GM21367 (cell line): Measurements from ENCODE around the gene VNN1.
"Not testable (repeated sequence)": the region's sequence is repeated elsewhere in the genome, so short reads cannot be mapped to it uniquely, and the experiment has no call there.

Experiments
- ATAC-seq: cut with Tn5 transposase; IDR thresholded peaks from one replicate; pipeline ENCODE4 v1.9.1; 2021; ENCODE audit not compliant: unreplicated experiment

The VNN1 gene

DNA sequence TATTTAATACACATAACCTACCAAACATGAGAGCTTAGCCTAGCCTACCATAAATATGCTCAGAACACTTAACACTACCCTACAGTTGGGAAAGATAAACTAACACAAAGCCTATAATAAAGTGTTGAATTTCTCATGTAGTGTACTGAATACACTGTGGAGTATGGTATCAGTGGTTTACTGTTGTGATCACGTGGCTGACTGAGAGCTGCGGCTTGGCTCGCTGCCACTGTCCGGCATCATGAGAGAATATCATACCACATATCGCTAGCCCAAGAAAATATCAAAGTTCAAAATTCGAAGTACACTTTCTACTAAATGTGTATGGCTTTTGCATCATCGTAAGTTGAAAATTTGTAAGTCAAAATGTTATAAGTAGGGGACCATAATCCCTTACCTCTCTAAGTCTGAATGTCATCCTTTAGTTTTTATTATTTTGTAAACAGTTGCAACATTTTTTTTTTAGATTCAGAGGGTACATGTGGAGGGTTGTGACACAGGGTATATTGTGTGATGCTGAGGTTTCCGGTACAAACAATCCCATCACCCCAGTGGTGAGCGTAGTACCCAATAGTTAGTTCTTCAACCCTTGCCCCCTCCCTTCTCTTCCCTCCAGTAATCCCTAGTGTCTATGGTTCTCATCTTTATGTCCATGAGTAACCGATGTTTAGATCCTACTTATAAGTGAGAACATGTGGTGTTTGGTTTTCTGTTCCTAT is 40.3 kb downstream of the VNN1 start:
- ATAC-seq = no peak

DNA sequence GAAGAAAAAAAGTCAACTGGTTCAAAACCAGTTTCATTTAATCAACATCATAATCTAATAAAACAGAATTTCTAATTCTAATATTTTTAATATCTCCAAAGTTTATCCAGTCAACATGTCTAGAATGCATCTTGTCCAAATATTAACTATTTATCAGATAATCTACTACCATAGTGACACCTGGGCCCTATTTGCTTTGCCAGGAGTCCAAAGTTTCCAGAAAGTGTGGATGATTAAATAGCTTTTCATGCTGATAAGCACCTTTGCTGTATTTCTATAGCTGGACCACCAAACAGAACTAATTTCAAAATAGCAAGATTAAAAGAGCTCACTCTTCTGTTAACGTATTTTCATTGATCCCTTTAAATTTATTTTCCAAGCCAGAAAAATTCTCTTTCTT is 42.6 kb downstream of the VNN1 start:
- ATAC-seq = no peak

DNA sequence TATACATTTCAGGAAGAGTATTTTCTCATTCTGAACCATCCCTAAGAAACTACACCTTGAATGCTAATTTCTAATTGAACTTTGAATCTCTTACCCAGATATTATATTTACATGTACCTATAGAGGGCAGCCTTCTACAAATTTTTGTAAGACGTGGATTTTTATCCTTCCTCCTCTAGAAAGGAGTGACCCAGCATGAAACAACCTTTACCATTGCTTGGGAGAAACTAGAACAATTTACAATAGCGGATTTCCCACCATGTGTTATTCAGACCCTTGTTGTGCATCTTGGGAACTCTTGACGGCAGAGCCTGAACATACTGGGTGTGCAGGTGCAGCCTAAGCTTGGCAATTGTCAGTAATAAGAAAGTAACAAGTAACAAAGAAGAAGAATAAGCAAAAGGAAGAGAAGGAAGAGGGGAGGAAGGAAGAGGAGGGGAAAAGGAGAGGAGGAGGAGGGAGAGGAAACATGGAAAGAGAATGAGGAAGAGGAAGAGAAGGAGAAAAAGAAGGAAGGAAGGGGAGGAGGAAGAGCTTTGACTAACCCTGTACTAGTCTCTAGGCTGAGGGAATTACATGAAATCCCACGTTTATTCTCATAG is 44.1 kb downstream of the VNN1 start:
- no peak for ATAC-seq

DNA sequence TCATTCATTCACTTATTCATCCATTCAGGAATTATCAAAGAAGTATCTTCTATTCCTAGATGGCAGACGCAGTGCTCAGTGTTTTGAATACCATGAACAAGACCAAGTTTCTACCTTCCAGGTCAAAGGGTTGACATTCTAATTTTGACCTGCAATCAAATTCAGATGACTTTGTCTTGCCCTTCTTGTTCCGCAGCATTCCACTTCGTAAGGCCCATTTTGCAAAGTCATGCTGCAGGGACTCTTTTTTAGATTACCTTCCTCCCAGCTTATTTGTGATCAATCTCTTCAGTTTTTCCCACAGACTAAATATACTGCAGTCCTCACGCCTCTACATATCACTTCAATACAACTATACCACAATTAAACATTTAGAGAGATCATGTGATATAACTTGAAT is 47.7 kb downstream of the VNN1 start:
- no peak for ATAC-seq

DNA sequence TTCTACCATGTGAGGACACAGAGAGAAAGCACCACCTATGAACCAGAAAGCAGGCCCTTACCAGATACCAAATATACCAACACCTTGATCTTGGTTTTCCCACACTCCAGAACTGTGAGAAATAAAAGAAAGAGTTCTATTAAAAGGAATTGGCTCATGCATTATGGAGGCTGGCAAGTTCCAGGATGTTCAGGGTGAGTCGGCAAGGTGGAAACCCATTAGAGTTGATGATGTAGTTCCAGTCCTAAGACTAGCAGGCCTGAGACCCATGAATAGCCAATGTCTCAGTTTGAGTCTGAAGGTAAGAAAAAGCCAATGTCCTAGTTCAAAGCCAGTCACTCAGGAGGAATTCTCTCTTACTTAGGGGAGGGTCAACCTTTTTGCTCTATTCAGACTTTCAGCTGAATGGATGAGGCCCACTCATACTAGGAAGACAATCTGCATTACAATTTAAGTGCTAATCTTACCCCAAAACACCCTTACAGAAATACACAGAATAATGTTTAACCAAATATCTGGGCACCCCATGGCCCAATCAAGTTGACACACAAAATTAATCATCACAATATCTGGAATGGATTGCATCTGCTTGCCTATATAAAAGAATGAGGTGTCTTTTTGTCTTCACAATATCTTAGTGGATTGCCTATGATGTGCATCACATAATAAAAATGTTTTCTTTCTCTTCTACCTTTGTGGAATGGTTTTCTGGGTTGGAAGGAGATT is 49.4 kb downstream of the VNN1 start:
- ATAC-seq = no peak

DNA sequence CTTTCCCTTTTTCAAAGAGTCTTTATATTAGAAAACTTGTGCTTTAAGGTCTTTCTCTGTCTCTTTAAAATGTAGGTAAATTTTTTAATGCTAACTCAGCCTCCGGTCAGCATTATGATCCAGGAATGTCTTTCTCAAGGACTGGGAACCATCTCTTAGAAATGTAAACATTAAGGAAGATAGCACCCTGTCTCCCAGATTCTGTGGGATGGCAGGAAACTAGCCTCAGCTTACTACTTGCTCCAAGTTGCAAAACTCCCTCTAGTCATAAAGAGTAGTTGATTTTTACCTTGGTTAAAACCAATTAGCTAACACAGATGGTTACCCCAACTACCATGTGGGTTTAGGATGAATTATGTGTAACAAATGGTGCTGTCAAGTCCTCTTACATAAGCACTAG is 50.2 kb downstream of the VNN1 start:
- no peak for ATAC-seq

DNA sequence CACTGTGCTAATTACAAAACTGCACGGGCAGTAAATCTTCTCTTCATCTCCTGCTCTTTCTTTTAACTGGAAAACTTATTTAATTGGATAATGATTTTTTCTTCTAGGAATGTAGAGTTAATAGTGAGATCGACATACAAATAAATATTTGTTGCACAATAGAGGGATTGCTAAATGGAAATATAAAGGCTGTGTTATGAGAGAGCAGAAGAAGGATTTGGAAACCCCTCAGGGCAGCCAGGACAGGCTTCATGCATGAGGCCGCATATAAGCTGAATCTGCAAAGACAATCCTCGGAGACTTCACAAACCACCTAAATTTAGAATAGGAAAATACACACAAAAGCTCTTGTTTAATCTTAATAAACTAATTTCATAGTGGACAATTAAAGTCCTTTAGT is 51.9 kb downstream of the VNN1 start:
- no peak for ATAC-seq

DNA sequence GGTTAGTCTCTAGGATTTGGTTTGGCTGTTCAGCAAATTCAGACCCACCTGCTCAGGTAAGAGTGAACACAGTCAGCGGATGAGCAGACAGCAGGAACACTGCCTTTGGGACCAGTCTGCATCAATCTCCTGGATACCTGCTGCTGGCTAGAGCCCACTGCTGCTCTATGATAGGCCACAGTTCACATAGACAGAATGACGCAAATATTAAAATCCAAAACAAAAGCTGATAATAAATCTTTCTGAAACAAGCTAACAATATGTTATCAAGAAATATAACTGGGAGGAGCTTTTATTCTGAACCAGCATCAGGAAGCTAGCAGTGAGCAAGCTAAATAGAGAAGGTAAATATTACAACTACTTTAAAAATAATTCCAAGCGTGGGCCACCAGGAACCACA is 54.8 kb downstream of the VNN1 start, which contains the start of gene TAAR1:
Gene TAAR1, minus strand, starts transcription at position 101 of the 400 bp plus-strand sequence. CDS start 13,179 bp downstream, outside the sequence.
- ATAC-seq = no peak

DNA sequence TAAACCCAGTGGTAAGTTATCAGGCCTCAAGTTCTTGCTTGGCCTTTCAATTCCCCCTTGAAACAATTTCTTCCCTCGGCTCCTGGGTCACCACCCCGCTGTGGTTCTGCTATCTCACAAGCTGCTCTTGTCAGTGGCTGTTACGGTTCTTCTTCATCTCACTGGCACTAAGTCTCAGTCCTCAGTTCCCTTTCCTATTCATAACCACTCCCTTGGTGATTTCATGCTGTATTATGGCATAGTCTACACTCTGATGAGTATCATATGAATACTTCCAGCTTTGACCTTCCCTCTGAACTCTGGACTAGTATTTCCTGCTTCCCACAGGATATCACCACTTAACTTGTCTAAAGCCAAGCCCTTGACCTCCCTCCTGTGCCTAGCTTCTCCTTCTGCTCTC is 62.8 kb downstream of the VNN1 start:
- peak; percentile 45 for ATAC-seq

DNA sequence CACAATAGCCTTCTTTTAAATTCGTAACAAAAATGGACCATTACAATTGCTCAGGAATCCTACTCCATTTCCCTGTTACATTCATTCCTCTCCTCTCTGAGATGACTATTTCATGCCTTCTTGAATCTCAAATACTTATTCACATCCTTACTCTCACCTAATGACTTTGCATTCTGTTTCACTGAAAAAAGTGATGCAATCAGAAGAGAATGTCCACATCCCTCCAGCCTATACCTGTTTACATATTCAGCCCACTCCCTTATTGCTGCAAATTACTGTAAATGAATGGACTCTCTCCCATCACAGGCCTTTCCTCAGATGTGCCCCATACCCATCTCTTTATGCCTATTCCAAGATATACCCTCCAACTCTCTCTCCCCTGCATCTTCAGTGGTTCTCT is 63.4 kb downstream of the VNN1 start:
- ATAC-seq = no peak

DNA sequence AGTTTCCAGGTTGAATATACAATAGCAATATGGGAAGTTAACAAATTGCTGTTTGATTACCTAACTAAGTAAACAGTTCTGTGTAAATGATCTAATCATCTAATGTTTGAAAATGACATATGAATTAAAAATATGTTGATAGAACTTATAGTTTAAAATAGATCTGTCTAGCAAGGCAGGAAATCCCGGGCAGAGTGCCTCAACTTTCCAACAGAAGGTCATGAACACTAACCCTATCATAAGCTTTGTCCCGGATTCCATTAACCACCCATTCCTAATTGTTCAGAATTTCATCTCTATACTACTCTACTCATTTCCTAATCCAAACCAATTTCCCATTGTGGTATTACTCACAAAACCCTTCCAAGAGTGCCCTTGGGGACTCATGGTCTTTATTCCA is 65.0 kb downstream of the VNN1 start:
- ATAC-seq = no peak

DNA sequence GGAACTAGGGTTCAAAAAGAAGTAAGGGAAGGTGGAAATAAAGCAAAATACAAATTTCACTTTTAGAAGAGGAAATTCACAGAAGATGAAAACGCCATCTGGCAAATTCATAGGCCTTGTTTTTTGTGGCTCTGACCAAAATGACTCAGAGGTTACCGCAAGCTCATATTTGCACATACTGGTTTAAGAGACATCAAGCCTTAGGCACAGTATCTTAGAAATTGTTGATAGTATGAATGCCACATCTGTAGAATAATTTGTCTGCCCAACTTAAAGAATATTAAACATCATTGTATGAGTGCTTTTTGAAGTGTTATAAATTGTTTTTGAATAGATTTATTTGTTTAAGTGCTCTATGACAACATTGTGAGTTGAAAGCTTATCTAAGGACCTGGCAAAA is 65.5 kb downstream of the VNN1 start:
- ATAC-seq = peak; percentile 84

DNA sequence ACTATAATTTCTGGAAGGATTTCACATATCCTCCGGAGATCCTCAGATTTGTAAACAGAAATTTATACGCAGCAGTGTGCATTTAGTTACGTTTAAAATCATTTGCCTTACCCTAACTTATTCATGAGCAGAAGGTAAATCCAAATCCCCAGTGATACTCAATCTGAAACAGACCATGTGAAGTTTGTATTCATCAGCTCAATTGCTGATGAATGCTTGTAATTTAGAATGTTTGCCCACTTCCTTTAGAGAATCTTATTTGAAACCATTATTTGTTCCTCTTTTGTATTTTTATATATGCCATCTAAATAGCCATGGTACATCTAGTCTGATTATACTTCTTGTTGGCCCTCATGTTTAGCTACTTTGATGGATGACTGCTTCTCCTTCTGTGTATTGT is 70.3 kb downstream of the VNN1 start:
- ATAC-seq = peak; percentile 37

DNA sequence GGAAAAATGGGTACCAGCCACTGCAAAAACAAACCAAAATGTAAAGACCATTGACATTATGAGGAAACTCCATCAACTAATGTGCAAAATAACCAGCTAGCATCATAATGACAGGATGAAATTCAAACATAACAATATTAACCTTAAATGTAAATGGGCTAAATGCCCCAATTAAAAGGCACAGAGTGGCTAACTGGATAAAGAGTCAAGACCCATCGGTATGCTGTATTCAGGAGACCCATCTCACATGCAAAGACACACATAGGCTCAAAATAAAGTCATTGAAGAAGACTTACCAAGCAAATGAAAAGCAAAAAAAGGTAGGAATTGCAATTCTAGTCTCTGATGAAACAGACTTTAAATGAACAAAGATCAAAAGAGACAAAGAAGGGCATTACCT is 76.7 kb downstream of the VNN1 start:
- ATAC-seq = not testable (repeated sequence)

DNA sequence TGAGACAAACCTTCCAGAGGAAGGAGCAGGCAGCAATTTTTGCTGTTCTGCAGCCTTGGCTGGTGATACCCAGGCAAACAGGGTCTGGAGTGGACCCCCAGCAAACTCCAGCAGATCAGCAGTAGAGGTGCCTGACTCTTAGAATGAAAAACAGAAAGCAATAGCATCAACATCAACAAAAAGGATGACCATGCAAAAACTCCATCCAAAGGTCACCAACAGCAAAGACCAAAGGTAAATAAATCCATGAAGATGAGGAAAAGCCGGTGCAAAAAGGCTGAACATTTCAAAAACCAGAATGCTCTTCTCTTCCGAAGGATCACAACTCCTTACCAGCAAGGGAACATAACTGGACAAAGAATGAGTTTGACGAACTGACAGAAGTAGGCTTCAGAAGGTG is 77.9 kb downstream of the VNN1 start:
- ATAC-seq = not testable (repeated sequence)

DNA sequence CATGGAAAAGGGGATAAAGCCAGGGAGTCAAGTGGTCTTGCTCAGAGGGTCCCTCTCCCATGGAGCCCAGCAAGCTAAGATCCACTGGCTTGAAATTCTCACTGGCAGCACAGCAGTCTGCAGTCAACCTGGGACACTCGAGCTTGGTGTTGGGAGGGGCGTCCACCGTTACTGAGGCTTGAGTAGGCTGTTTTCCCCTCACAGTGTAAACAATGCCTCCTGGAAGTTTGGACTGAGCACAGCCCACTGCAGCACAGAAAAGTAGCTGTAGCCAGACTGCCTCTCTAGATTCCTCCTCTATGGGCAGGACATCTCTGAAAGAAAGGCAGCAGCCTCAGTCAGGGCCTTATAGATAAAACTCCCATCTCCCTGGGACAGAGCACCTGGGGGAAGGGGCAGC is 78.6 kb downstream of the VNN1 start:
- not testable (repeated sequence) for ATAC-seq

DNA sequence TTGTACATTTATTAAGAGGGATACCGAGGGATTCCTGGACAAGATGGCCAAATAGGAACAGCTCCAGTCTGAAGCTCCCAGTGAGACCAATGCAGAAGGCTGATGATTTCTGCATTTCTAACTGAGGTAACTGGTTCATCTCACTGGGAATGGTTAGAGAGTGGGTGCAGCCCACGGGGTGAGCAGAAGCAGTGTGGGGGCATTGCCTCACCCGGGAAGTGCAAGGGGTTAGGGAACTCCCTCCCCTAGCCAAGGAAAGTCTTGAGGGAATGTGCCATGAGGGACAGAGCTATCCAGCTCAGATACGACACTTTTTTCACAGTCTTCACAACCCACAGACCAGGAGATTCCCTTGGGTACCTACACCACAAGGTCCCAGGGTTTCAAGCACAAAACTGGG is 79.1 kb downstream of the VNN1 start:
- no peak for ATAC-seq

DNA sequence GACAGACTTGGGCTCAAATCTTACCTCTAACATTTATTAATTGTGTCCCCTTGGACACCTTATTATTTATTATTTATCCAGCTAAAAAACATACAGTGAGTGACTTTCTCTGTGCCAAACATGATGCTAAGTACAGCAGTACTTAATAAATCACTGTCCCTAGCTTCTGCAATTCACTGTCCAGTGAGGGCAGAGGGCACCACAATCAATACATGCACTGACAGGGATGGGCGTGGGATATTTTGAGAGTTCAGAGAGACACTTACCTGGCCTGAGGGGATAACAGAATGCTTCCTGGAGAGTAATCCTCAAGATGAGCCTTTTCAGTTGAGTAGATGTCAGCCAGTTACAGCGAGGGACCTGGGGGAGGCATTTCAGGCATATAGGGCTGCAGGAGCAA is 80.5 kb downstream of the VNN1 start:
- no peak for ATAC-seq
